ENCODE data around the gene HLF. TPM values are rescaled to one million over a fixed set of nuclear protein-coding genes. Genes with fewer than 3 reads are reported as not detected.
A peak's percentile ranks its signal among the peaks of the same experiment; 100 is the strongest.

Gene HLF
- total RNA-seq, 4 donors from 2014 or later, result 59.4 to 186 (median 126) TPM

- ATAC-seq, result no peak
- Histone ChIP-seq H3K27me3 (no peaks in the 10 kb centered on the region), H3K4me1 (no peaks in the 10 kb centered on the region), H3K36me3 (no peaks in the 10 kb centered on the region), H3K27ac (no peak overlapping the region), H3K9me3 (no peaks in the 10 kb centered on the region), H3K4me3 (no peak overlapping the region)
- TF ChIP-seq CTCF (IDR thresholded peaks at IDR 0.05) (no peak), POLR2A (IDR thresholded peaks at IDR 0.05) (no peak), EP300 (IDR thresholded peaks at IDR 0.05) (no peak), POLR2AphosphoS5 (IDR thresholded peaks at IDR 0.05) (no peak)
- 91% methylated on average over 1 of the region's 1 CpG; no CpG with 5 or more reads in 1 of the 2 donors for WGBS, 2 donors (ENCODE audit: low coverage in 1 of 2)
Observed at GRCh38 chr17:55230716-55231115, 34.0 kb upstream of the HLF start.

- no peak overlapping the region for H3K27ac ChIP-seq
- ATAC-seq, result no peak
- WGBS, 2 donors (ENCODE audit: low coverage in 1 of 2), result 86 to 100% methylated on average over 3 of the region's 3 CpGs
- H3K4me1 ChIP-seq, result peaks cover 0 to 16% (median 6%) of the 10 kb centered on the region in 3 donors
- no peaks in the 10 kb centered on the region for H3K36me3 ChIP-seq
- no peaks in the 10 kb centered on the region for H3K9me3 ChIP-seq
- no peak overlapping the region for H3K4me3 ChIP-seq
- no peak for TF ChIP-seq CTCF (IDR thresholded peaks at IDR 0.05)
- TF ChIP-seq POLR2A (IDR thresholded peaks at IDR 0.05), result no peak
- no peak for TF ChIP-seq EP300 (IDR thresholded peaks at IDR 0.05)
- TF ChIP-seq POLR2AphosphoS5 (IDR thresholded peaks at IDR 0.05), result no peak
- no peaks in the 10 kb centered on the region for H3K27me3 ChIP-seq
Observed at GRCh38 chr17:55233840-55234239, 30.9 kb upstream of the HLF start.

- Histone ChIP-seq H3K27me3 (no peaks in the 10 kb centered on the region), H3K36me3 (no peaks in the 10 kb centered on the region), H3K4me1 (peaks cover 0 to 21% (median 6%) of the 10 kb centered on the region in 3 donors), H3K4me3 (no peak overlapping the region), H3K9me3 (no peaks in the 10 kb centered on the region), H3K27ac (no peak overlapping the region)
- no peak for ATAC-seq
- 55 to 61% methylated on average over 2 of the region's 2 CpGs for WGBS, 2 donors (ENCODE audit: low coverage in 1 of 2)
- TF ChIP-seq CTCF (IDR thresholded peaks at IDR 0.05), result no peak
- TF ChIP-seq EP300 (IDR thresholded peaks at IDR 0.05), result no peak
- no peak for TF ChIP-seq POLR2A (IDR thresholded peaks at IDR 0.05)
- TF ChIP-seq POLR2AphosphoS5 (IDR thresholded peaks at IDR 0.05), result no peak
Observed at GRCh38 chr17:55236316-55236715, 28.4 kb upstream of the HLF start.

GRCh38 chr17:55237268-55237667, 27.5 kb upstream of the HLF start:
- no peak for ATAC-seq
- Histone ChIP-seq H3K4me1 (peaks cover 0 to 21% (median 6%) of the 10 kb centered on the region in 3 donors), H3K36me3 (no peaks in the 10 kb centered on the region), H3K27ac (peak overlapping the region in 2 of 4 donors; percentile 86 to 89), H3K9me3 (no peaks in the 10 kb centered on the region), H3K4me3 (no peak overlapping the region), H3K27me3 (no peaks in the 10 kb centered on the region)
- 29 to 57% methylated on average over 4 to 6 of the region's 6 CpGs for WGBS, 2 donors (ENCODE audit: low coverage in 1 of 2)
- TF ChIP-seq CTCF (IDR thresholded peaks at IDR 0.05), result no peak
- no peak for TF ChIP-seq POLR2AphosphoS5 (IDR thresholded peaks at IDR 0.05)
- TF ChIP-seq POLR2A (IDR thresholded peaks at IDR 0.05), result no peak
- TF ChIP-seq EP300 (IDR thresholded peaks at IDR 0.05), result no peak

GRCh38 chr17:55237841-55238178, 26.9 kb upstream of the HLF start:
- Histone ChIP-seq H3K9me3 (no peaks in the 10 kb centered on the region), H3K36me3 (no peaks in the 10 kb centered on the region), H3K27me3 (no peaks in the 10 kb centered on the region), H3K4me3 (peak overlapping the region; percentile 28 to 56), H3K4me1 (peaks cover 0 to 21% (median 6%) of the 10 kb centered on the region in 3 donors), H3K27ac (peak overlapping the region; percentile 40 to 90 (median 88))
- WGBS, 2 donors (ENCODE audit: low coverage in 1 of 2), result 1 to 10% methylated on average over 6 of the region's 6 CpGs
- ATAC-seq, result no peak
- TF ChIP-seq POLR2AphosphoS5 (IDR thresholded peaks at IDR 0.05) (no peak), POLR2A (IDR thresholded peaks at IDR 0.05) (no peak)
